Fibroblast of the aortic adventitia (primary cell): Measurements from ENCODE around the gene MTOR. TPM values are rescaled to one million over a fixed set of nuclear protein-coding genes. Genes with fewer than 3 reads are reported as not detected.
A peak's percentile ranks its signal among the peaks of the same experiment; 100 is the strongest.

ENCODE experiments used
- DNase-seq: peaks from one replicate; pipeline ENCODE4 v3.0.0-alpha.2; 2010; ENCODE audit warnings: low read depth
- H3K4me3 ChIP-seq: 2 replicates; pipeline ENCODE4 v1.5.1; 2011; ENCODE audit warnings: low read depth, mild to moderate bottlenecking, control low read depth, low read length, moderate library complexity
- total RNA-seq: library from RNA; depleted of rRNA; stranded (reverse); fragments of >200 nt; gene quantifications from 2 replicates; pipeline ENCODE4 v1.2.3, GENCODE V29; 2012; ENCODE audit warnings: low replicate concordance
- TF ChIP-seq, protein P1 (sequence below): IDR thresholded peaks from 2 replicates; pipeline ENCODE4 v1.5.1; 2011; ENCODE audit warnings: mild to moderate bottlenecking, low read length, control low read depth, inconsistent platforms; ENCODE audit not compliant: insufficient read depth

Gene MTOR
- total RNA-seq, 1 donor = 36.3 TPM

DNA sequence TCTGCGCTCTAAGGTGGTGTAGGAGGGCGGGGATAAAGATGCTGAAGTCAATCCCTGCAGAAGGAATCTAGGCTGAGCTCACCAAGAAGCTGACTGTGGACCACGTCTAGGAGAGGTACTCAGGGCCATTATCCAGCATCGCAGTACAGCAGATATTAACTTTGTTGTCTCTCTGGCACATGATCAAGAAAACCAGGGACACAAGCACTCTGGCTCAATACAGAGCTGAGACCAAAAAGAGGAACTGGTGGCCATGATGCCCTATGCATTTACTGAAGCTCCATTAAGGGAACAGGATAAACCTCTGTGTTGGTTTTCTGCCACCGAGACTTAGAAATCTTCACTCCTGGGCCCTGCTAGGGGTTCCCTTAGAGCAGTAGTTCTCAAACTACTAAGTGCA is 111.2 kb downstream of the MTOR start:
- no peak for DNase-seq
- TF ChIP-seq, protein P1, sequence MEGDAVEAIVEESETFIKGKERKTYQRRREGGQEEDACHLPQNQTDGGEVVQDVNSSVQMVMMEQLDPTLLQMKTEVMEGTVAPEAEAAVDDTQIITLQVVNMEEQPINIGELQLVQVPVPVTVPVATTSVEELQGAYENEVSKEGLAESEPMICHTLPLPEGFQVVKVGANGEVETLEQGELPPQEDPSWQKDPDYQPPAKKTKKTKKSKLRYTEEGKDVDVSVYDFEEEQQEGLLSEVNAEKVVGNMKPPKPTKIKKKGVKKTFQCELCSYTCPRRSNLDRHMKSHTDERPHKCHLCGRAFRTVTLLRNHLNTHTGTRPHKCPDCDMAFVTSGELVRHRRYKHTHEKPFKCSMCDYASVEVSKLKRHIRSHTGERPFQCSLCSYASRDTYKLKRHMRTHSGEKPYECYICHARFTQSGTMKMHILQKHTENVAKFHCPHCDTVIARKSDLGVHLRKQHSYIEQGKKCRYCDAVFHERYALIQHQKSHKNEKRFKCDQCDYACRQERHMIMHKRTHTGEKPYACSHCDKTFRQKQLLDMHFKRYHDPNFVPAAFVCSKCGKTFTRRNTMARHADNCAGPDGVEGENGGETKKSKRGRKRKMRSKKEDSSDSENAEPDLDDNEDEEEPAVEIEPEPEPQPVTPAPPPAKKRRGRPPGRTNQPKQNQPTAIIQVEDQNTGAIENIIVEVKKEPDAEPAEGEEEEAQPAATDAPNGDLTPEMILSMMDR = no peak
- H3K4me3 ChIP-seq = no peak overlapping the region

DNA sequence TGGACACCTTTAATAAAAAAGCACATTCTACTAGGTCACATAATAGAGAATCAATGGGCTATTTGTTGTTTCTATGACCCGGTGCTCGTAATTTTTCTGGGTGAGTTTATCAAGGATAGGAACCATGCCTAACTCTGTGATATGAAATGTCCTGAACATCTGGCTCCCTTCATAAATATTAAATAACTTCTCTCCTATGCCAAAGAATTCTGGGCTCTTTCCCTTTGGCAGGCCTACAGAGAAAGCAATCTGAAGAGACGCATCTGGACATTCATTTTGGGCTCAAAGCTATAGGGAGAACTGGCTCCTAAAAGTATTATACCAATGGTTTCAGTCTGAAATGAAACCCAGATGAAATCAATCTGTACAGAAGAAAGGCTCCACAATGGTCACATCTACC is 112.0 kb downstream of the MTOR start:
- TF ChIP-seq, protein P1 = no peak
- peak; percentile 84 for DNase-seq
- no peak overlapping the region for H3K4me3 ChIP-seq

DNA sequence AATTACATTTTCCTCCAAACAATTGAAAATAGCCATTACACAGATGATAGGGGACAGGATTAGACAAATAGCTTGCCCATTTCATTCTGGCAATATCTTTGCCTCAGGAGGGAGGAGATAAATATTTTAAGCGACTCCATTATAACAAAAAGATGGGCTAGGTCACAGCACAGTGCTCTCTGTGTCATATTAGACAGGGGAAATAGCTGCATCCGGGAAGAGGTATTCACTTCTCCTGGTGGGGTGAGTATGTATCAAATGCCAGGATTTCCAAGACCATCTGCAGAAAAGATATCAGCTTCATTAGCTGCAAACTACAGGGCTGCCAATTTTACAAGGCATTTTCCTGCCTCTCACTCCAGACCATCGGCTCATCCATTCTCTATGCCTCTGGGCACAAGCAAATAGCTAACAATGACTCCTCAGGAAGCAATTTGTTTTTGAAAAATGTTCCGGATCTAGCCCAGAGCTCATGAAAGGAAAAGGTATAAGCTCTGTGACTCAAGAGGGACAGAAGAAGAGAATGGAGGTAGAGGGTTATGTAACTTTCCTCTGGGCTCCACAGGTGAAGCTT is 115.1 kb downstream of the MTOR start:
- peak; percentile 24 for DNase-seq

DNA sequence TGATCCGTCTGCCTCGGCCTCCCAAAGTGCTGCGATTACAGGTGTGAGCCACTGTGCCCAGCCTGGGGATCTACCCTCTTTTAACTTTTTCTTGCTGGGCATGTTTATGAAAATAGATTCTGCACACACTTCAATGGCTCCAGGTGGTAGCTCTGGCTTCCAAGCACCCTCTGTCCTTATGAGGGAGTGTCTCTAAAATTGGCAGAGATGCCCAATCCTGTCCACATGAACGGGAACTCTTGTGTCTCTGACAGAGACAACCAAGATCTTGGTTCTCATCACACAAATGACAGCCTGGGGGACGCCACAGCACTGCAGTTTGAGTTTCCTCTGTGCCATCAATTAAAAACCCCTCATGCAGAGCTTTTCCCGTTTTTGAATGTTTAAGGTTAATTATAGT is 116.6 kb downstream of the MTOR start:
- H3K4me3 ChIP-seq = no peak overlapping the region
- DNase-seq = no peak
- TF ChIP-seq, protein P1 = no peak

More for the DNA sequence above, 115.1 kb downstream of the MTOR start:
- no peak overlapping the region for H3K4me3 ChIP-seq
- TF ChIP-seq, protein P1 = no peak

DNA sequence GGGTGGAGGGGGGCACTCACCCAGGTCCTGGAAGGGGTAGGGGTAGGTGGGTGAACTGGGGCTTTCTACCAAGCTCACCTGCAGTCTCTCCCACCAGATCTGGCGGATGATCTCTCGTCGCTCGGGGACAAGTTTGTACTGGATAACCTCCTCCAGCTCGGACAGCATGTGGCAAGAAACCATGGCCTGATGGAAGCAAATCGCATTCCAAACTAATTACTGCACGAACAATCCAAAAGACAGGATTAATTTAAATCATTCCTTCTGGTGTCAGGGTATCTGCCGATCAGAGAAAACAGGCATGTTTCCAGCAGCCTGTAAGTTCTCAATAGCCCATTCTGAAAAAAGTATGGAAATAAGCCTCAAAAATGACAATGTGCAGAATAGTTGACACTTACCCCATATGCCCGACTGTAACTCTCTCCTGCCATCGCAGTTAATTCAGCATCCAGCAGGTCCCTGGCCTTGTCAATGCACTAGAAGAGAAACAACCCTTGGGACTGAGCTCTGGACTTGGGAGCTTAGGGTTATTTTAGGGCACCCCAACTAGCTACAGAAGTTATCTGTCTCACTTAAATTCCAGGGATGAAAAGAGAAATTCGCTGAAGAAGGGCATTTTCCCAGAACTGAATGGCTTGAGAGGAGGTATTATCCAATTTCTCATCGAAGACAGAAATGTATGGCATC is 117.6 kb downstream of the MTOR start:
- no peak for DNase-seq
- H3K4me3 ChIP-seq = no peak overlapping the region
- TF ChIP-seq, protein P1 = no peak

DNA sequence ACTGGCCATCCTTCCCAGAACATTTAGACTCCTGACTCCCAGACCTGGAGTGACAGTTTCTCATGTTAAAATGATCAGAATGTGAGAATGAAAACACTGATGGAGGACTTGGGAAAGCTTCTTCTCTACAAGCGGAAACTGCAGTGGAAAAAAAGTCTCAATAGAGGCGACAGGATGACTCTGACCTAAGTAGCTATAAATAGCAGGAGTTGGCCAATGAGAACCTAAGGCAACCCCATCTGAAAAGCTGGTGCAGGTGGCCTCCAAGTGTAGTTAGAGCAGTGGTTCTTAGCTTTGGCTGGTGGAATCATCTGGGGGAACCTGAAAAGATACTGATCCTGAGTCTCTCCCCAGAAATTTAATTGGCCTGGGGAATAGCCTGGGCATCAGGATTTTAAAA is 118.4 kb downstream of the MTOR start:
- no peak overlapping the region for H3K4me3 ChIP-seq
- DNase-seq = no peak
- TF ChIP-seq, protein P1 = no peak

DNA sequence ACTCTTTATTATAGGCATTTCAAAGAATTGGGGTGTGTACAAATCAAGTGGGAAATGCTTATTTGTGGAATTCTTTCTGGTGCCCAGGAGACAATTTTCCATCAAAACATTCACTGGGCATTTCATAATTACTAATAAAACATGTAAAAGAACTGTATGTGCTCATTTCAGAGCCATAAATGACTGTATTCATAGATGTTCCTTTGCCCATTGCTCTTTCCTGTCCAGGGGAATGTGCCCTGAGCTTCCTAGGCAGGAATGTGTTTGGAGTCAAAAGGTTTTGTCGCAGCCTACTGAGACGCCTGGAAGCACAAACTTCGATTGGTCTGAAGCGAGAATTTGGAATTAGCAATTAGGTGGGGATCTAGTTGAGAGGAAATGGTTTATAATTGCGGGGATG is 119.0 kb downstream of the MTOR start:
- TF ChIP-seq, protein P1 = no peak
- no peak for DNase-seq
- H3K4me3 ChIP-seq = no peak overlapping the region
